Neural progenitor cell (in vitro differentiated cells): ENCODE results near the gene GLP1R.

ENCODE experiments used
- EZH2 ChIP-seq: fragments of 200-600 bp; sonication (generic); IDR thresholded peaks from 2 replicates; pipeline ENCODE4 v1.6.1; 2017; ENCODE audit warnings: antibody characterized with exemption, mild to moderate bottlenecking, moderate library complexity
- TF ChIP-seq, protein P1 (sequence below): fragments of 200-600 bp; sonication (generic); IDR thresholded peaks from 2 replicates; pipeline ENCODE4 v1.5.1; 2017; ENCODE audit warnings: antibody characterized with exemption, mild to moderate bottlenecking

DNA sequence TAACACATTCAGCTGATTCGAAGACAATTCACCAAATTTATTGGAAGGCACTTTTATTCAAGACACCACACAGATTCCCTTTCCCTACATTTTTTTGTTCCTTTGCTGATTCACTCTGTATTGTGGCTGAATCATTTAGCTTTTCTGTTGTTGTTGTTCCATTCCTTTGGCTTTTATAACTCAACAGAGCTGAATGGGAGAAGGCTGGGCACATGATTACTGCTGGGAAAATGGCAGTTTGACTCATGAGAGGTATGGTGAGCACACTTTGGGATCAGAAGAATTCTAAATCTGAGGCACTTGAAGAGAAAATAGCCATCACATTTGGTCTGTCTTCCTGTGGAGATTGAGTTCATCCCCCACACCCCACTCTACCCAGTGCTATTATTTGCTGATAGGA, 82.1 kb downstream of the GLP1R start:
- TF ChIP-seq, protein P1, sequence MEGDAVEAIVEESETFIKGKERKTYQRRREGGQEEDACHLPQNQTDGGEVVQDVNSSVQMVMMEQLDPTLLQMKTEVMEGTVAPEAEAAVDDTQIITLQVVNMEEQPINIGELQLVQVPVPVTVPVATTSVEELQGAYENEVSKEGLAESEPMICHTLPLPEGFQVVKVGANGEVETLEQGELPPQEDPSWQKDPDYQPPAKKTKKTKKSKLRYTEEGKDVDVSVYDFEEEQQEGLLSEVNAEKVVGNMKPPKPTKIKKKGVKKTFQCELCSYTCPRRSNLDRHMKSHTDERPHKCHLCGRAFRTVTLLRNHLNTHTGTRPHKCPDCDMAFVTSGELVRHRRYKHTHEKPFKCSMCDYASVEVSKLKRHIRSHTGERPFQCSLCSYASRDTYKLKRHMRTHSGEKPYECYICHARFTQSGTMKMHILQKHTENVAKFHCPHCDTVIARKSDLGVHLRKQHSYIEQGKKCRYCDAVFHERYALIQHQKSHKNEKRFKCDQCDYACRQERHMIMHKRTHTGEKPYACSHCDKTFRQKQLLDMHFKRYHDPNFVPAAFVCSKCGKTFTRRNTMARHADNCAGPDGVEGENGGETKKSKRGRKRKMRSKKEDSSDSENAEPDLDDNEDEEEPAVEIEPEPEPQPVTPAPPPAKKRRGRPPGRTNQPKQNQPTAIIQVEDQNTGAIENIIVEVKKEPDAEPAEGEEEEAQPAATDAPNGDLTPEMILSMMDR = no peak
- TF ChIP-seq EZH2 = no peak
